ENCODE measurements around the gene GARS1.

GARS1 gene

DNA sequence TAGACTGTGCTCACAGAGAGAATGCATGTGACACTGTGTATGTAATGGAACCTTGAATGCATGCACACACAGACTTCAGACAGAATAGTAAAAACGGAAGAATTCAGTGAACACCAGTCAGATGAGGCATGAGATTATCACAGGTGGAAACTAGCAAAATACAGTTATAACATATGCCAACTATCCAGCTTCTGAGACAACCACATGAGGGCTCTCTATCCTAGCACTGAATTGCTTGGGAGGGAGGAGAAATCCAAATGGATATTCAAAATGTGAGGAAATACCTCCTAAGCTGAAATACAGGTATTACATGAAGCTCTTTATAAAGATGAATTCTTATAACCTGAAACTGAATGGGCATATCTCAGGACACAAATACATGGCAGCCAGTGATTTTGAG lies 30.6 kb downstream of the GARS1 start:
- peaks cover 92% of the 10 kb centered on the region for H3K36me3 ChIP-seq (ENCODE audit: insufficient read depth, low read length)
- no peak overlapping the region for H3K4me3 ChIP-seq (ENCODE audit: low read length, poor library complexity, severe bottlenecking)
- H3K9me2 ChIP-seq (replicated peaks; ENCODE audit: low read depth, low read length), result no peaks in the 10 kb centered on the region
- no peaks in the 10 kb centered on the region for H3K27me3 ChIP-seq (ENCODE audit: insufficient read depth, low read length, poor library complexity, severe bottlenecking)
- no peaks in the 10 kb centered on the region for H3F3A ChIP-seq (ENCODE audit: low read depth)
- H4K20me1 ChIP-seq (ENCODE audit: insufficient read depth, low read length, poor library complexity, severe bottlenecking), result no peaks in the 10 kb centered on the region
- H3K79me2 ChIP-seq (ENCODE audit: insufficient read depth, low read length), result no peaks in the 10 kb centered on the region
- H3K9ac ChIP-seq (ENCODE audit: low read depth, low read length, poor library complexity, severe bottlenecking), result no peak overlapping the region
- no peak overlapping the region for H3K4me2 ChIP-seq (ENCODE audit: low read depth, low read length, poor library complexity, severe bottlenecking)
- H2AFZ ChIP-seq (ENCODE audit: low read length), result no peak overlapping the region
- TF ChIP-seq, protein P1, sequence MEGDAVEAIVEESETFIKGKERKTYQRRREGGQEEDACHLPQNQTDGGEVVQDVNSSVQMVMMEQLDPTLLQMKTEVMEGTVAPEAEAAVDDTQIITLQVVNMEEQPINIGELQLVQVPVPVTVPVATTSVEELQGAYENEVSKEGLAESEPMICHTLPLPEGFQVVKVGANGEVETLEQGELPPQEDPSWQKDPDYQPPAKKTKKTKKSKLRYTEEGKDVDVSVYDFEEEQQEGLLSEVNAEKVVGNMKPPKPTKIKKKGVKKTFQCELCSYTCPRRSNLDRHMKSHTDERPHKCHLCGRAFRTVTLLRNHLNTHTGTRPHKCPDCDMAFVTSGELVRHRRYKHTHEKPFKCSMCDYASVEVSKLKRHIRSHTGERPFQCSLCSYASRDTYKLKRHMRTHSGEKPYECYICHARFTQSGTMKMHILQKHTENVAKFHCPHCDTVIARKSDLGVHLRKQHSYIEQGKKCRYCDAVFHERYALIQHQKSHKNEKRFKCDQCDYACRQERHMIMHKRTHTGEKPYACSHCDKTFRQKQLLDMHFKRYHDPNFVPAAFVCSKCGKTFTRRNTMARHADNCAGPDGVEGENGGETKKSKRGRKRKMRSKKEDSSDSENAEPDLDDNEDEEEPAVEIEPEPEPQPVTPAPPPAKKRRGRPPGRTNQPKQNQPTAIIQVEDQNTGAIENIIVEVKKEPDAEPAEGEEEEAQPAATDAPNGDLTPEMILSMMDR (conservative IDR thresholded peaks at IDR 0.05; ENCODE audit: low read length), result no peak
- TF ChIP-seq EZH2phosphoT487 (IDR thresholded peaks at IDR 0.05; ENCODE audit: borderline replicate concordance), result no peak
- H3K9me3 ChIP-seq (ENCODE audit: insufficient read depth, low read depth, low read length), result no peaks in the 10 kb centered on the region
- no peaks in the 10 kb centered on the region for H3K4me1 ChIP-seq (ENCODE audit: insufficient read depth, low read length, poor library complexity, severe bottlenecking)

DNA sequence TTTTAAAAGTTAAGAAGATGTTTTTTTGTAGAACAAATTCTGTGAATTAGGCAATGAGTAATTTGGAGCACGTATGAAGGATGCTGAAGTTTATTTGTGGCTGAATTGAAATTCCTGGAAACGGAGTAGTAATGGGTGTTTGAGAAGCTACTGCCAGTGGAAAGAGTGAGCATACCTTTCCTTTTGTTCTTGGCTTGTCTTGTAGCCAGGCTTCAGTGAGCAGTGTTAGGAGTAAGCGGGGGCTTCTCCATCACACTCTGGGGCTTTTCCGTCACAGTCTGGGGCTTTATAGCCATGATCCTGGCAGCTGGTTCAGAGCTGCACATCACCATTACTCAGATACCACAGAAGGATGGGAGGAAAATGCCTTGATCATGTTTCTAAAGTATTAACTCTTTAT lies 32.3 kb downstream of the GARS1 start:
- no peaks in the 10 kb centered on the region for H3K79me2 ChIP-seq (ENCODE audit: insufficient read depth, low read length)
- no peaks in the 10 kb centered on the region for H3K4me1 ChIP-seq (ENCODE audit: insufficient read depth, low read length, poor library complexity, severe bottlenecking)
- no peaks in the 10 kb centered on the region for H3K27me3 ChIP-seq (ENCODE audit: insufficient read depth, low read length, poor library complexity, severe bottlenecking)
- no peaks in the 10 kb centered on the region for H3F3A ChIP-seq (ENCODE audit: low read depth)
- H3K9me2 ChIP-seq (replicated peaks; ENCODE audit: low read depth, low read length), result no peaks in the 10 kb centered on the region
- no peak overlapping the region for H3K4me3 ChIP-seq (ENCODE audit: low read length, poor library complexity, severe bottlenecking)
- TF ChIP-seq, protein P1 (conservative IDR thresholded peaks at IDR 0.05; ENCODE audit: low read length), result no peak
- TF ChIP-seq EZH2phosphoT487 (IDR thresholded peaks at IDR 0.05; ENCODE audit: borderline replicate concordance), result no peak
- H3K36me3 ChIP-seq (ENCODE audit: insufficient read depth, low read length), result peaks cover 89% of the 10 kb centered on the region
- no peak overlapping the region for H3K9ac ChIP-seq (ENCODE audit: low read depth, low read length, poor library complexity, severe bottlenecking)
- H3K9me3 ChIP-seq (ENCODE audit: insufficient read depth, low read depth, low read length), result no peaks in the 10 kb centered on the region
- no peak overlapping the region for H2AFZ ChIP-seq (ENCODE audit: low read length)
- no peak overlapping the region for H3K4me2 ChIP-seq (ENCODE audit: low read depth, low read length, poor library complexity, severe bottlenecking)
- H4K20me1 ChIP-seq (ENCODE audit: insufficient read depth, low read length, poor library complexity, severe bottlenecking), result no peaks in the 10 kb centered on the region

DNA sequence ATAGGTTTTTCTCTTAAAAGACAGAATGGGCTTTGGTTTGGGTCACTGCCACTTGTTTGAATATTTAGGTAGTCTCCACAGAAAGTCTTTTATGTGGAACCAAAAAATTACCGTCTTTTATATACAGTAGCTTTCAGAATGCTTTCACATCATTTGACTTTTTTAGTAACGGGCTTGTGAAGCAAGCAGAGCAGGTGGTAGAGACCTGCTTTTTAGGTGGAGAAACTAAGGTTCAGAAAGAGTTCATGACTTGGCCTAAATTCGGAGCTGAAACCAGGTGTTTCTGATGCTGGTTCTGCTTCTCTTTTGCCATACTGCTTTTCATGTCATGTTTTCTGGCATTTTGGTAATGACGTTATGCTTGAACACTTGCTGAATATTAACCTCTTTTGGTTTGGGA lies 36.3 kb downstream of the GARS1 start:
- no peaks in the 10 kb centered on the region for H3F3A ChIP-seq (ENCODE audit: low read depth)
- H3K9ac ChIP-seq (ENCODE audit: low read depth, low read length, poor library complexity, severe bottlenecking), result no peak overlapping the region
- H4K20me1 ChIP-seq (ENCODE audit: insufficient read depth, low read length, poor library complexity, severe bottlenecking), result no peaks in the 10 kb centered on the region
- H3K79me2 ChIP-seq (ENCODE audit: insufficient read depth, low read length), result no peaks in the 10 kb centered on the region
- peaks cover 93% of the 10 kb centered on the region for H3K36me3 ChIP-seq (ENCODE audit: insufficient read depth, low read length)
- no peak overlapping the region for H2AFZ ChIP-seq (ENCODE audit: low read length)
- H3K9me3 ChIP-seq (ENCODE audit: insufficient read depth, low read depth, low read length), result no peaks in the 10 kb centered on the region
- H3K9me2 ChIP-seq (replicated peaks; ENCODE audit: low read depth, low read length), result no peaks in the 10 kb centered on the region
- H3K4me2 ChIP-seq (ENCODE audit: low read depth, low read length, poor library complexity, severe bottlenecking), result no peak overlapping the region
- H3K4me1 ChIP-seq (ENCODE audit: insufficient read depth, low read length, poor library complexity, severe bottlenecking), result no peaks in the 10 kb centered on the region
- no peak for TF ChIP-seq EZH2phosphoT487 (IDR thresholded peaks at IDR 0.05; ENCODE audit: borderline replicate concordance)
- H3K4me3 ChIP-seq (ENCODE audit: low read length, poor library complexity, severe bottlenecking), result no peak overlapping the region
- H3K27me3 ChIP-seq (ENCODE audit: insufficient read depth, low read length, poor library complexity, severe bottlenecking), result no peaks in the 10 kb centered on the region

DNA sequence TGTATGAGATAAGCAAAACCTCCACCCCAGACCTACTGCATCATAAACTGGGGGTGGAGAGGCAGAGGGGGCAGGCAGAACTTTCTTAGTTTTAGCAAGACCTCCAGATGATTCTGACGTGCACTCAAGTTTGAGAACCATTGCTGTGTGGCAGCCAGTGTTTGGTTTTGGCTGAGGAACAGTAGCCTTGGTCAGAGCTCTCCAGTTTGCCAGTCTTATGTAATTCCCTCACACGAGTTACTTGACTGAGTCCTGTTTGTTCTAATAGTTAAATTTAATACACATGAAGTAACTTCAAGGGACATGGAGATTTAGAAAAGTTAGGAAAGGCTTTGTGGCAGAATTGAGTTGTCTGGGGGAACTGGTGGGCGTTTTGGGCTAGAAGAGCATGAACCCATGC lies 38.5 kb downstream of the GARS1 start:
- Histone ChIP-seq H3F3A (ENCODE audit: low read depth) (no peaks in the 10 kb centered on the region), H3K4me2 (ENCODE audit: low read depth, low read length, poor library complexity, severe bottlenecking) (no peak overlapping the region), H3K9me2 (replicated peaks; ENCODE audit: low read depth, low read length) (no peaks in the 10 kb centered on the region), H3K27me3 (ENCODE audit: insufficient read depth, low read length, poor library complexity, severe bottlenecking) (no peaks in the 10 kb centered on the region), H4K20me1 (ENCODE audit: insufficient read depth, low read length, poor library complexity, severe bottlenecking) (no peaks in the 10 kb centered on the region), H3K9ac (ENCODE audit: low read depth, low read length, poor library complexity, severe bottlenecking) (no peak overlapping the region), H3K4me3 (ENCODE audit: low read length, poor library complexity, severe bottlenecking) (no peak overlapping the region), H3K79me2 (ENCODE audit: insufficient read depth, low read length) (no peaks in the 10 kb centered on the region), H2AFZ (ENCODE audit: low read length) (no peak overlapping the region), H3K4me1 (ENCODE audit: insufficient read depth, low read length, poor library complexity, severe bottlenecking) (no peaks in the 10 kb centered on the region), H3K36me3 (ENCODE audit: insufficient read depth, low read length) (peaks cover 75% of the 10 kb centered on the region), H3K9me3 (ENCODE audit: insufficient read depth, low read depth, low read length) (no peaks in the 10 kb centered on the region)
- TF ChIP-seq, protein P1 (conservative IDR thresholded peaks at IDR 0.05; ENCODE audit: low read length), result no peak
